ENCODE measurements around the gene GALR2. TPM values are rescaled to one million over a fixed set of nuclear protein-coding genes. Genes with fewer than 3 reads are reported as not detected.
A peak's percentile ranks its signal among the peaks of the same experiment; 100 is the strongest.
"Not testable (repeated sequence)": the region's sequence is repeated elsewhere in the genome, so short reads cannot be mapped to it uniquely, and the experiment has no call there.

The GALR2 gene
- total RNA-seq, 1 donor, result 0.63 TPM

DNA sequence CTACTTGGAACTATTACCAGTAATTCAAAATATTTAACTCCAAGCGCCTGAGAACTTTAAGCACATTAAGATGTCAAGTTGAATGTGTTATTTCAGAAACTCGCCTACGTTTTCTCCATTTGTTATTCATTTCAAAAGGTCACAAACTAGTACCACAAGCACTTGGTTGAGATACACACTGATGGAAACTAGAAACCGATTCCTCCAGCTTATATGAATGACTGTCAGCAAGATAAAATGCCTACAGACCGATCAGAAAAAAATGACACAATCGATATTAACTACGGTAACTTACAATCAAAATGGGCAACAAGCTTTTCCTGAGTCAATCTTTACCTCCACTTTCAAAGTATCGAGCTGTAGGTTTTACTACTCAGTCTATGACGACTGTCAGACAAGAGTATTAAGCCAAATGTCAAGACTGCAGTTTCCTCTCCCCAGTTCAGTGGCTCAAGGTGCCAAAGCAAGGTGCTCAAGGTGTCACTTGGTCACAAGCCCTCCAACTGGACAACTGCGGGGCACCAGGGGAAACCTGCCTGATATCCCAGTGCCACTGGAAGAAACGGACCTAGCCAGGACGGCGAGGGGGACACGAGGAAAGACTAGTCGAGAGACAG is 2.9 kb upstream of the GALR2 start:
- peaks cover 46% of the 10 kb centered on the region for H3K4me1 ChIP-seq (ENCODE audit: insufficient read depth, low read length)
- H3K4me3 ChIP-seq (ENCODE audit: low read length), result peak overlapping the region; percentile 72
- H3K9me3 ChIP-seq (ENCODE audit: low read depth, low read length), result no peaks in the 10 kb centered on the region
- peaks cover 32% of the 10 kb centered on the region for H3K27me3 ChIP-seq (ENCODE audit: insufficient read depth, low read length)

- H3K9me3 ChIP-seq (ENCODE audit: low read depth, low read length), result no peaks in the 10 kb centered on the region
- H3K4me3 ChIP-seq (ENCODE audit: low read length), result peak within 1 kb of the TSS; percentile 72
- H3K27me3 ChIP-seq (ENCODE audit: insufficient read depth, low read length), result peaks cover 39% of the 10 kb centered on the region
- H3K4me1 ChIP-seq (ENCODE audit: insufficient read depth, low read length), result peaks cover 53% of the 10 kb centered on the region
These were observed 2.3 kb upstream of the GALR2 start, which contains the start of gene SRP68 for GRCh38 chr17:76072148-76072858. Gene SRP68 (minus strand): TSS chr17:76072517. CDS start chr17:76072491, 26 bp downstream.

- Histone ChIP-seq H3K4me1 (ENCODE audit: insufficient read depth, low read length) (peaks cover 75% of the 10 kb centered on the region), H3K9me3 (ENCODE audit: low read depth, low read length) (no peaks in the 10 kb centered on the region), H3K27me3 (ENCODE audit: insufficient read depth, low read length) (peaks cover 62% of the 10 kb centered on the region), H3K4me3 (ENCODE audit: low read length) (no peak overlapping the region)
These were observed 974 bp downstream of the GALR2 start for GRCh38 chr17:76075364-76076145.

- Histone ChIP-seq H3K4me3 (ENCODE audit: low read length) (no peak overlapping the region), H3K27me3 (ENCODE audit: insufficient read depth, low read length) (peaks cover 62% of the 10 kb centered on the region), H3K4me1 (ENCODE audit: insufficient read depth, low read length) (peaks cover 69% of the 10 kb centered on the region), H3K9me3 (ENCODE audit: low read depth, low read length) (no peaks in the 10 kb centered on the region)
These were observed 1.7 kb downstream of the GALR2 start for GRCh38 chr17:76076146-76076764.

GRCh38 chr17:76076765-76077583 is 2.4 kb downstream of the GALR2 start:
- Histone ChIP-seq H3K4me3 (ENCODE audit: low read length) (no peak overlapping the region), H3K4me1 (ENCODE audit: insufficient read depth, low read length) (peaks cover 63% of the 10 kb centered on the region), H3K9me3 (ENCODE audit: low read depth, low read length) (no peaks in the 10 kb centered on the region), H3K27me3 (ENCODE audit: insufficient read depth, low read length) (peaks cover 62% of the 10 kb centered on the region)

DNA sequence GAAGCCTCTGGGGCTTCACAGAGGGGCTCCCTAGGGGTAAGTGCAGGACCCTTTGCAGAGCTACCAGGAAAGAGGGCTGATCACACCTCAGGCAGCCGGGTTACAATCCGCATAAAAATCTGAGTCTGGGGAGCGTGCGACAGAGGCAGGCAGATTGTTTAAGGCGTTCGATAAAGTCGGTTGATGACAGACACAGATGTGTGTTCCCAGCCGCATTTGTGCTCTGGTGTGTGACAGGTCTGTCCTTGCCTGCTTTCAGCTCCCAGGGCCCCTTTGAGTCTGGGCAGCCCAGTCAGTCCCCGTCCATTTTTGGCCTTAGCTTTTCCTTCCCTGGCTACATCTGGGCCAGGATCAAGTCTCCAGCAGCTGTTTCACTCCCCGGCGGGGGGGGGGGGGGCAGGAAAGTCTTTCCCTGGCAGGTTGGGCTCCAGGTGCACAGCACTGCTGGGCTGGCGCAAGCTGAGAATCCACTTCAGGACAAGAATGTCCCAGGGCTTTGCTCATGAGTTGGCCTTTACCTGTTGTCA is 3.1 kb downstream of the GALR2 start:
- Histone ChIP-seq H3K4me1 (ENCODE audit: insufficient read depth, low read length) (peaks cover 63% of the 10 kb centered on the region), H3K27me3 (ENCODE audit: insufficient read depth, low read length) (peaks cover 62% of the 10 kb centered on the region), H3K9me3 (ENCODE audit: low read depth, low read length) (no peaks in the 10 kb centered on the region), H3K4me3 (ENCODE audit: low read length) (no peak overlapping the region)

DNA sequence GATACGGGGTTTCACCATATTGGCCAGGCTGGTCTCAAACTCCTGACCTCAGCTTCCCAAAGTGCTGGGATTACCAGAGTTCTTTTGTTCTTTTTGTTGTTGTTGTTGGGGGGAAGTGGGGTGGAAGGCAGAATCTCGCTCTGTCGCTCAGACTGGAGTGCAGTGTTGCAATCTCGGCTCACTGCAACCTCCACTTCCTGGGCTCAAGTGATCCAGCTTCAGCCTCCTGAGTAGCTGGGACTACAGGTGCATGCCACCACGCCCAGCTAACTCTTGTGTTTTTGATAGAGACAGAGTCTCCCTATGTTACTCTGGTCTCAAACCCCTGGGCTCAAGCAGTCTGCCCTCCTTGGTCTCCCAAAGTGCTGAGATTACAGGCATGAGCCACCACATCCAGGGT is 3.8 kb downstream of the GALR2 start:
- Histone ChIP-seq H3K27me3 (ENCODE audit: insufficient read depth, low read length) (peaks cover 62% of the 10 kb centered on the region), H3K4me1 (ENCODE audit: insufficient read depth, low read length) (peaks cover 58% of the 10 kb centered on the region)
- not testable (repeated sequence) for H3K4me3 ChIP-seq (ENCODE audit: low read length); H3K9me3 ChIP-seq (ENCODE audit: low read depth, low read length)

DNA sequence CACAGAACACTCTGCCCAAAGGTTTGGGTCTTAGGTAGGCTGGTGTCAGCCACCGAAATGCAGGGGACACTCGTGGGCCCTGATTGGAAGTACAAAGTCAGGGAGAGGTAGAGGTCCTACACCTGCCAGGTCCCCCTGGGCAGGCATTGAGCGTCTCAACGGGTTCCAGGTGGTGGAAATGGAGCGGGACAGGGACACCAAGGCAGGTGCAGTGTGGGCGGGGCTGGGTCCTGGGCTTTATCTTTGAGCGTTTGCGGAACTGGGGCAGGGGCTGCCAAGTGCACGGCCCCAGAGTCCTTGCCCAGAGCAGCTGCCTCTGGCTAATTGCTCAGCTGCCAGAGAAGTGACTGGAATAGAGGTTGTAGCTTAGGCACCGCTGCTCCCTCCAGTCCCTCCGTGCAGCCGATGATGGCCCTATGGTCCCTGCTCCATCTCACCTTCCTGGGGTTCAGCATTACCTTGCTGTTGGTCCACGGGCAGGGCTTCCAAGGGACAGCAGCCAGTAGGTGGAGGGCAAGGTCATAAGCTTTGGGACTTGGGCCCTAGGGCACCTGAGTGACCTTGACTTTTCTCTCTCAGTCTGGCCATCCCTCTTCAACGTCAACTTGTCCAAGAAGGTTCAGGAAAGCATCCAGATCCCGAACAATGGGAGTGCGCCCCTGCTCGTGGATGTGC is 4.4 kb downstream of the GALR2 start, which contains the start of gene ZACN:
TSS of gene ZACN (plus strand) at position 323 of the 675 bp plus-strand sequence. CDS start at position 406, 83 bp downstream.
- Histone ChIP-seq H3K9me3 (ENCODE audit: low read depth, low read length) (no peaks in the 10 kb centered on the region), H3K4me3 (ENCODE audit: low read length) (no peak within 1 kb of the TSS), H3K4me1 (ENCODE audit: insufficient read depth, low read length) (peaks cover 57% of the 10 kb centered on the region), H3K27me3 (ENCODE audit: insufficient read depth, low read length) (peaks cover 56% of the 10 kb centered on the region)

DNA sequence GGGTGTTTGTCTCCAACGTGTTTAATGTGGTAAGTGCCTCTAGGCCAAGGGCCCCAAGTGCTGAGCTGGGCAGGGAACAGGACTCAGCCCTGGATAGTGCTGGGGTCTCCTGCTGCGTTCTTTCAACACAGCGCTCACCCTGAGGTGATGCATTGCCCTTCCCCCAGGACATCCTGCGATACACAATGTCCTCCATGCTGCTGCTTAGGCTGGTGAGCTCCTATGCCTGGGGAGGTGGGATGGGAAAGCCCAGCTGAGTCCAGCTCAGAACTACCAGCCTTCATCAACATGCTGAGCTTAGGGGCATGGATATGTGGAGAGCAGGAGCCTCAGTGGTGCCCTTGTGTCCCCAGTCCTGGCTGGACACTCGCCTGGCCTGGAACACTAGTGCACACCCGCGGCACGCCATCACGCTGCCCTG is 5.0 kb downstream of the GALR2 start:
- H3K27me3 ChIP-seq (ENCODE audit: insufficient read depth, low read length), result peaks cover 51% of the 10 kb centered on the region
- H3K4me3 ChIP-seq (ENCODE audit: low read length), result no peak overlapping the region
- H3K9me3 ChIP-seq (ENCODE audit: low read depth, low read length), result no peaks in the 10 kb centered on the region
- peaks cover 52% of the 10 kb centered on the region for H3K4me1 ChIP-seq (ENCODE audit: insufficient read depth, low read length)

DNA sequence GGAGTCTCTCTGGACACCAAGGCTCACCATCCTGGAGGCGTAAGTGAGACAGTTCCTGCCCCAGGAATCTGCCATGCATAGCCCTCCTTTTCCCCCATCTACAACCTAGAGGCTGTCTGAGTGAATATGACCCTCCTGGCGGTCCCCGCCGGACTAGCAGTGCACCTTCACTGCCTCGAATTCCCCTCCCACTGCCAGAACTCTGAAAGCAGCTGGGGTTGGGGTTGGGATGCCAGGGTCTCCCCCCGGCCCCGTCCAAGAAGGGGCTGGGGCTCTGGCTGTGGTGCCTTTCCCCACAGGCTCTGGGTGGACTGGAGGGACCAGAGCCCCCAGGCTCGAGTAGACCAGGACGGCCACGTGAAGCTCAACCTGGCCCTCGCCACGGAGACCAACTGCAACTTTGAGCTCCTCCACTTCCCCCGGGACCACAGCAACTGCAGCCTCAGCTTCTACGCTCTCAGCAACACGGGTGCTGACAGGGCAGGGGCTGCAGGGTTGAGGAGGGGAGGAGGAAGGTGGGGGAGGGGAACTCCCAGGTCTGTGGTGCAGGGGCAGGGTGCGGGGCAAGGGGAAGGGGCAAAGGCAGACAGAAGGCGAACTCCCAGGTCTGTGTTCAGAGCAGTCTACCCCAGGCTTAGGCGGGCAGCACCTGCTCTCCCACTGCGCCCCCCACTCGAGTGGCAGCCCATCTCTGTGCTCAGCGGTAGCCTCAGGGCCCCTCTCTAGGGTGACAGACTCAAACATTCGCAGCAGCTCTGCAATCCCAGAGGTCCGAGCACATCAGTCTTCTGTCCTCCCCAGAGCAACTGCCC is 5.6 kb downstream of the GALR2 start:
- peaks cover 46% of the 10 kb centered on the region for H3K4me1 ChIP-seq (ENCODE audit: insufficient read depth, low read length)
- H3K27me3 ChIP-seq (ENCODE audit: insufficient read depth, low read length), result peaks cover 45% of the 10 kb centered on the region
- H3K9me3 ChIP-seq (ENCODE audit: low read depth, low read length), result no peaks in the 10 kb centered on the region
- no peak overlapping the region for H3K4me3 ChIP-seq (ENCODE audit: low read length)

DNA sequence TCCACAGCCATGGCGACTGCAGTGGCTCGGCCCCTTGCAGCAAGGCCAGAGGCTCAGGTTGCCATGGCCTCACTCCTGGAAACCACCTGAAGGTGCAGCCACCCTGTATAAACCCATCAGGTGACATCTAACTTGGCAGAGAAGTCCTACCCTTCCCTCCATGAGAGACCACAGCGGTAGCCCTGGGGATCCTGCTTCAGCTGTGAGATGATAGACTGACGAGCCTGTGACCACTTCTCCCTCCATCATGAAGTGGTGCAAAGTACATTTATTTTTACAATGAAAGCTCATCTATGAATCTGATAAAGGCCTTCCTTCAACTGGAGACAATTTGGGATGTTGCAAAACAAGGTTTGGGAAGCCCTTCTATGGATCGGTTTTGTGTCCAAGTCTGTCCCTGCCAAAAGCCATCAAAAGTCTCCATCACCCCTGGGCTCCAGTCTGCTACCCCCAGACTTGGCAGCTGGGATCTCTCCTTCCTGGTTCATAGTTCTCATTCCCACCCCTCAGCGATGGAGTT is 6.2 kb downstream of the GALR2 start:
- no peak overlapping the region for H3K4me3 ChIP-seq (ENCODE audit: low read length)
- peaks cover 39% of the 10 kb centered on the region for H3K4me1 ChIP-seq (ENCODE audit: insufficient read depth, low read length)
- H3K9me3 ChIP-seq (ENCODE audit: low read depth, low read length), result no peaks in the 10 kb centered on the region
- H3K27me3 ChIP-seq (ENCODE audit: insufficient read depth, low read length), result peaks cover 38% of the 10 kb centered on the region

- Histone ChIP-seq H3K9me3 (ENCODE audit: low read depth, low read length) (no peaks in the 10 kb centered on the region), H3K27me3 (ENCODE audit: insufficient read depth, low read length) (peaks cover 31% of the 10 kb centered on the region), H3K4me1 (ENCODE audit: insufficient read depth, low read length) (peaks cover 32% of the 10 kb centered on the region), H3K4me3 (ENCODE audit: low read length) (no peak overlapping the region)
These were observed 7.0 kb downstream of the GALR2 start for GRCh38 chr17:76081295-76082210.

Data from mononuclear cell (primary cell).